DMS79 (cell line): ENCODE data around the gene CNTNAP2.

ENCODE experiments used
- DNase-seq: peaks from one replicate; lab custom pipeline; 2025; lab: John Stamatoyannopoulos, UW

Gene CNTNAP2

GRCh38 chr7:146290746-146291145 lies 174.1 kb downstream of the CNTNAP2 start:
- no peak for DNase-seq

GRCh38 chr7:146291900-146292299 lies 175.3 kb downstream of the CNTNAP2 start:
- DNase-seq = no peak

GRCh38 chr7:146296028-146296427 lies 179.4 kb downstream of the CNTNAP2 start:
- DNase-seq = no peak

GRCh38 chr7:146314962-146315361 lies 198.4 kb downstream of the CNTNAP2 start:
- DNase-seq = no peak

- no peak for DNase-seq
Measured at GRCh38 chr7:146319629-146320028, 203.0 kb downstream of the CNTNAP2 start.

- no peak for DNase-seq
Measured at GRCh38 chr7:146321301-146321700, 204.7 kb downstream of the CNTNAP2 start.

- DNase-seq = no peak
Measured at GRCh38 chr7:146331369-146331768, 214.8 kb downstream of the CNTNAP2 start.

GRCh38 chr7:146345251-146345650 lies 228.7 kb downstream of the CNTNAP2 start:
- no peak for DNase-seq

- DNase-seq = no peak
Measured at GRCh38 chr7:146346096-146346495, 229.5 kb downstream of the CNTNAP2 start.

- DNase-seq = no peak
Measured at GRCh38 chr7:146355216-146355615, 238.6 kb downstream of the CNTNAP2 start.

- DNase-seq = no peak
Measured at GRCh38 chr7:146359176-146359575, 242.6 kb downstream of the CNTNAP2 start.

- DNase-seq = no peak
Measured at GRCh38 chr7:146366938-146367337, 250.3 kb downstream of the CNTNAP2 start.

GRCh38 chr7:146370171-146370570 lies 253.6 kb downstream of the CNTNAP2 start:
- no peak for DNase-seq

- DNase-seq = no peak
Measured at GRCh38 chr7:146375170-146375569, 258.6 kb downstream of the CNTNAP2 start.

GRCh38 chr7:146378196-146378595 lies 261.6 kb downstream of the CNTNAP2 start:
- no peak for DNase-seq

- no peak for DNase-seq
Measured at GRCh38 chr7:146387140-146387539, 270.5 kb downstream of the CNTNAP2 start.

- DNase-seq = no peak
Measured at GRCh38 chr7:146388928-146389327, 272.3 kb downstream of the CNTNAP2 start.

GRCh38 chr7:146393346-146393745 lies 276.7 kb downstream of the CNTNAP2 start:
- no peak for DNase-seq

- DNase-seq = no peak
Measured at GRCh38 chr7:146397141-146397540, 280.5 kb downstream of the CNTNAP2 start.

GRCh38 chr7:146401939-146402338 lies 285.3 kb downstream of the CNTNAP2 start:
- DNase-seq = no peak

- DNase-seq = no peak
Measured at GRCh38 chr7:146405737-146406136, 289.1 kb downstream of the CNTNAP2 start.

- DNase-seq = no peak
Measured at GRCh38 chr7:146411975-146412374, 295.4 kb downstream of the CNTNAP2 start.

- no peak for DNase-seq
Measured at GRCh38 chr7:146412781-146413180, 296.2 kb downstream of the CNTNAP2 start.

- DNase-seq = no peak
Measured at GRCh38 chr7:146414373-146414772, 297.8 kb downstream of the CNTNAP2 start.

GRCh38 chr7:146414937-146415336 lies 298.3 kb downstream of the CNTNAP2 start:
- no peak for DNase-seq
